ENCODE measurements around the gene GNAI2. TPM values are rescaled to one million over a fixed set of nuclear protein-coding genes. Genes with fewer than 3 reads are reported as not detected.

GNAI2 gene
- 100 to 1,000 TPM; 208 to 300 (median 249) TPM for total RNA-seq

DNA sequence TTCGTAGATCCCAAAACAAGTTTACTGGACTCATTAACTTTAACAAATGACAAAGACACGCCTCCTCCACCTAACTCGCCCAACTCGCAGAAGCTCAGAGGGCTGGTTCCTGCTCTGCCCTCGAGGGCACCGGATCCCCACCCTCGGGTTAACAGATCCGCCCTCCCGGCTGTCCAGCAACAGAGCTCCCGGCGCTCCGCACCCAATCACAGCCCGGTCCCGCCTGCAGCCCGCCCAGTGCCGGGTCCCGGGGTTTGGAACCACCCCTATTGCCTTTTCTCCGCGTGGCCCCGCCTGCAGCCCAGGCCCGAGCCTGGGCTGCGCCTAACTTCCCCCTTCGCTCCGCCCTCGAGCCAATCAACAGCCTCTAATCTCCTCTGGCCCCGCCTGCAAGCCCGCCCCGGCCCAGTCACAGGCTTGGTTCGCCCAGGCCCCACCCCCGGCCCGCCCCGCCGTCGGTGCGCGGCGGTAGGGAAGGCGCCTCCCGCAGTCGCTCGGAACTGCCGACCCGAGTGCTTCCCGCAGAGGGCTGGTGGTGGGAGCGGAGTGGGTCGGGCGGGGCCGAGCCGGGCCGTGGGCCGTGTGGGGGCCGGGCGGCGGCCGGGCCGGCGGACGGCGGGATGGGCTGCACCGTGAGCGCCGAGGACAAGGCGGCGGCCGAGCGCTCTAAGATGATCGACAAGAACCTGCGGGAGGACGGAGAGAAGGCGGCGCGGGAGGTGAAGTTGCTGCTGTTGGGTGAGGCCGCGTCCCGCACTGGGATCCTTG lies at the start of gene GNAI2:
Gene GNAI2, plus strand, starts transcription at position 489 of the 768 bp plus-strand sequence. Its CDS starts 132 bp downstream, at position 621.
- TF ChIP-seq, protein P1, sequence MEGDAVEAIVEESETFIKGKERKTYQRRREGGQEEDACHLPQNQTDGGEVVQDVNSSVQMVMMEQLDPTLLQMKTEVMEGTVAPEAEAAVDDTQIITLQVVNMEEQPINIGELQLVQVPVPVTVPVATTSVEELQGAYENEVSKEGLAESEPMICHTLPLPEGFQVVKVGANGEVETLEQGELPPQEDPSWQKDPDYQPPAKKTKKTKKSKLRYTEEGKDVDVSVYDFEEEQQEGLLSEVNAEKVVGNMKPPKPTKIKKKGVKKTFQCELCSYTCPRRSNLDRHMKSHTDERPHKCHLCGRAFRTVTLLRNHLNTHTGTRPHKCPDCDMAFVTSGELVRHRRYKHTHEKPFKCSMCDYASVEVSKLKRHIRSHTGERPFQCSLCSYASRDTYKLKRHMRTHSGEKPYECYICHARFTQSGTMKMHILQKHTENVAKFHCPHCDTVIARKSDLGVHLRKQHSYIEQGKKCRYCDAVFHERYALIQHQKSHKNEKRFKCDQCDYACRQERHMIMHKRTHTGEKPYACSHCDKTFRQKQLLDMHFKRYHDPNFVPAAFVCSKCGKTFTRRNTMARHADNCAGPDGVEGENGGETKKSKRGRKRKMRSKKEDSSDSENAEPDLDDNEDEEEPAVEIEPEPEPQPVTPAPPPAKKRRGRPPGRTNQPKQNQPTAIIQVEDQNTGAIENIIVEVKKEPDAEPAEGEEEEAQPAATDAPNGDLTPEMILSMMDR (IDR thresholded peaks at IDR 0.05; ENCODE audit: low read depth) = no peak

DNA sequence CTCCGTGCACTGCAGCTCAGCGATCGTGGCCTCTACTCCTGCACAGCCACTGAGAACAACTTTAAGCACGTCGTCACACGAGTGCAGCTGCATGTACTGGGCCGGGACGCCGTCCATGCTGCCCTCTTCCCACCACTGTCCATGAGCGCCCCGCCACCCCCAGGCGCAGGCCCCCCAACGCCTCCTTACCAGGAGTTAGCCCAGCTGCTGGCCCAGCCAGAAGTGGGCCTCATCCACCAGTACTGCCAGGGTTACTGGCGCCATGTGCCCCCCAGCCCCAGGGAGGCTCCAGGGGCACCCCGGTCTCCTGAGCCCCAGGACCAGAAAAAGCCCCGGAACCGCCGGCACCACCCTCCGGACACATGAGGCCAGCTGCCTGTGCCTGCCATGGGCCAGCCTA lies 48.3 kb upstream of the GNAI2 start:
- TF ChIP-seq, protein P1 (IDR thresholded peaks at IDR 0.05; ENCODE audit: low read depth) = no peak

DNA sequence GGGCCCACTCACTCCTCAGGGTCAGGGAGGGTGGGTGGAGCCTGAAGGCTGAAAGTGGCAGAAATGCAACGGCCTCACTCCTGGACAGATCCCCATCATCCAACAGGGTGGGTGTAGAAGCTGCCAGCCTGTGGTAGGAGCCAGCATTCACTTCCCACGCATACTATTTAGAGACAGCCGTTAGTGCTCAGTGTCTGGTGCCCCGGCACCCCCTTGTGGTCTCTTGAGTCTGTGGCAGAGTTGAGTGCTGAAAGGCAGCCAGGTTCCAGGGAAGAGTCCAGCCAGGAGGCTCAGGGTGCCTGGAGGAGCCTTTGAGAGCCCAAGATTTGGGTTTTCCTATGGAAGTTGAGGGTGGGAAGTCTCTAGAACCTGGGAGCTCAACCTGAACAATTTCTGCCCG lies 46.7 kb upstream of the GNAI2 start:
- TF ChIP-seq, protein P1 (IDR thresholded peaks at IDR 0.05; ENCODE audit: low read depth) = no peak

DNA sequence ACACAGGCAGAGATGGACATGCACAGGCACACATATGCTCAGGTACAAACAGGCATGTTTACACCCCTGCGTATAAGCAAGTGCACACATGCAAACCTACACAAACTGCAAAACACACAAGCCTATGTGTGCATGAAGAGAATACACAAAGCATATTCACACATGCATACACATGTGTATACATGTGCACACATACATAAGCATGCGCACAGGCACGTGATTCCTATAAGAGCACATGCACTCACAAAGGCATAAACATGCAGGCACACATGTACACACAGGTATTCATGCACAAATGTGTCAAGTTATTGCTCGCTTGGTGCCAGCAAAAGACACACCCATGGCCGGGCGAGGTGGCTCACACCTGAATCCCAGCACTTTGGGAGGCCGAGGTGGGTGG lies 46.0 kb upstream of the GNAI2 start:
- TF ChIP-seq, protein P1 (IDR thresholded peaks at IDR 0.05; ENCODE audit: low read depth) = no peak

DNA sequence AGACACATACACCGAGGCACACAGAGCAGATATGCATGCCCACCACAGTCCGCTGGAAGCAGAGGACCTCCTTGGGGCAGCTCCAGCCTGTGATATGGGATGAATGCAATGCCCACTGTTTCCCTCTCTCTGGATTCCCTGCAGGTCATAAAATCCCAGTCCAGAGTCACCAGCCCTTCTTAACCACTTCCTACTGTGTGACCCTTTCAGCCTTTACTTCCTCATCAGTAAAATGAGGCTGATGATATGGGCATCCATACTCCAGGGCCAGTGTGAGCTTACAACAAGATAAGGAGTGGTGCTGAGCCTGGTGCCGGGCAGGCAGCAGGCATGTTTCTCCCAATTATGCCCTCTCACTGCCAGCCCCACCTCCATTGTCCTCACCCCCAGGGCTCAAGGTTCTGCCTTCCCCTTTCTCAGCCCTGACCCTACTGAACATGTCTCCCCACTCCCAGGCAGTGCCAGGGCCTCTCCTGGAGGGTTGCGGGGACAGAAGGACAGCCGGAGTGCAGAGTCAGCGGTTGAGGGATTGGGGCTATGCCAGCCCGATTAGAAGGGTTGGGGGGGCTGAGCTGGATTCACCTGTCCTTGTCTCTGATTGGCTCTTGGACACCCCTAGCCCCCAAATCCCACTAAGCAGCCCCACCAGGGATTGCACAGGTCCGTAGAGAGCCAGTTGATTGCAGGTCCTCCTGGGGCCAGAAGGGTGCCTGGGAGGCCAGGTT lies 44.9 kb upstream of the GNAI2 start, which contains the start of gene GNAT1:
Gene GNAT1, plus strand, starts transcription at position 675 of the 725 bp plus-strand sequence. CDS start 116 bp downstream, outside the sequence.
- TF ChIP-seq, protein P1 (IDR thresholded peaks at IDR 0.05; ENCODE audit: low read depth) = no peak

DNA sequence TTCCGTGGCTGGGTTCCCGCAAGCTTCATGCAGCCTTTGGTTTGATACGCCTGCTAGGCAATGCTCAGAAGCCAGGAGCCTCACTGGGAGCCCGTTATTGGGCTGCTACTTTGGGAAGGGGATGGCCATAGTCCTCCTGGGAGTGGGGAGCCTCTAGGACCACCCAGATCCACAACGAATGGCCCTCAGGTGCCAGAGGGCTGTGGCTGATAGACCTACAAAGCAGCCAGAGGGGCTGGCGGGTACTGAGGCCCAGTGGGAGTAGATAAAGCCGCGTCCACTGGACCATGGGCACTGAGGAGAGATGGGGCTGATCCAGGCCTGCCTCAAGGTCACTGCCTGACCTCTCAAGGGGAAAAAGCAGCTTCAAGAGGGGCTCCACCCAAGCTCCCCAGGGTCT lies 43.9 kb upstream of the GNAI2 start:
- TF ChIP-seq, protein P1 (IDR thresholded peaks at IDR 0.05; ENCODE audit: low read depth) = no peak

DNA sequence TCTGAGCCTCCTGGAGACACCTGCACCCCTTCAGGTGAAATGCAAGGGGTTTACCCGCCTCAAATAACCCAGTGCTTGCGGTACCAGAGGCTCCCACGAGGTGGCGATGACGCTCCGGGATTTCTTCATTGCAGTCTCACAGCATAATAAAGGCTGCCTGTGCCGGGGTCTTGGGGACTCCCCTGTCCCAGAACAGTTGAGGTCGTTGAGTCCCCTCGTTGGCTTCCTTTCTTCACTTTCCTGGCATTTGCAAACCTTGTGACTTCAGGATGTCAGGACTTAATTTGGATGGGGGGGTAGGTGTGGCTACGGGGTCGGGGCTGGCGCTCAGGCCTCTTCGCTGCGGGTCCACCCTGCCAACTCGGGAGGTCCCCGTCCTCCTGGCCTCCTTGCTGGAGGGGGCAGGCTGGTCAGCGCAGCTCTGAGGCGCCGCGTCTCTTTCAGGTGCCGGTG lies 43.3 kb upstream of the GNAI2 start:
- TF ChIP-seq, protein P1 (IDR thresholded peaks at IDR 0.05; ENCODE audit: low read depth) = no peak

Measured in subcutaneous adipose tissue (tissue), 4 donors.